ENCODE data around the gene PPM1G. TPM values are rescaled to one million over a fixed set of nuclear protein-coding genes. Genes with fewer than 3 reads are reported as not detected.

PPM1G gene
- total RNA-seq, 1 donor from 2014 or later, result 34.3 TPM

- intact Hi-C loops (cut with DNase I), result no loop called here
- no peak for ATAC-seq (ENCODE audit: poor library complexity)
- DNase-seq, result no peak
Observed at GRCh38 chr2:27421660-27422250, 12.4 kb upstream of the PPM1G start.

GRCh38 chr2:27420996-27421395, 11.6 kb upstream of the PPM1G start:
- intact Hi-C loops (cut with DNase I), result no loop called here
- ATAC-seq (ENCODE audit: poor library complexity), result no peak
- no peak for DNase-seq

- no peak for DNase-seq
- ATAC-seq (ENCODE audit: poor library complexity), result no peak
- intact Hi-C loops (cut with DNase I), result no loop called here
Observed at GRCh38 chr2:27416151-27416550, 6.8 kb upstream of the PPM1G start.

GRCh38 chr2:27412419-27413152, 3.2 kb upstream of the PPM1G start:
- intact Hi-C loops (cut with DNase I), result no loop called here
- no peak for ATAC-seq (ENCODE audit: poor library complexity)

GRCh38 chr2:27408601-27409320, 630 bp downstream of the PPM1G start:
- no peak for DNase-seq
- intact Hi-C loops (cut with DNase I), result no loop called here
- ATAC-seq (ENCODE audit: poor library complexity), result peak; percentile 41

More at GRCh38 chr2:27412419-27413152, 3.2 kb upstream of the PPM1G start:
- no peak for DNase-seq

GRCh38 chr2:27407798-27408491, 1.4 kb downstream of the PPM1G start:
- intact Hi-C loops (cut with DNase I), result no loop called here
- ATAC-seq (ENCODE audit: poor library complexity) (no peak), DNase-seq (no peak)

GRCh38 chr2:27400348-27401135, 8.8 kb downstream of the PPM1G start:
- ATAC-seq (ENCODE audit: poor library complexity) (no peak), DNase-seq (no peak)
- intact Hi-C loops (cut with DNase I), result no loop called here

- ATAC-seq (ENCODE audit: poor library complexity) (no peak), DNase-seq (no peak)
- intact Hi-C loops (cut with DNase I), result no loop called here
Observed at GRCh38 chr2:27398962-27399361, 10.4 kb downstream of the PPM1G start.

- DNase-seq, result no peak
- no peak for ATAC-seq (ENCODE audit: poor library complexity)
- intact Hi-C loops (cut with DNase I), result no loop called here
Observed at GRCh38 chr2:27393225-27393624, 16.2 kb downstream of the PPM1G start.

- ATAC-seq (ENCODE audit: poor library complexity) (no peak), DNase-seq (no peak)
- intact Hi-C loops (cut with DNase I), result no loop called here
Observed at GRCh38 chr2:27390822-27391679, 18.3 kb downstream of the PPM1G start.

GRCh38 chr2:27381577-27382181, 27.7 kb downstream of the PPM1G start:
- ATAC-seq (ENCODE audit: poor library complexity) (no peak), DNase-seq (no peak)
- intact Hi-C loops (cut with DNase I), result no loop called here

GRCh38 chr2:27380626-27381545, 28.5 kb downstream of the PPM1G start, which contains the start of gene ZNF513:
TSS of gene ZNF513 (minus strand) at chr2:27380734. CDS start at chr2:27380526, 208 bp downstream.
- intact Hi-C loops (cut with DNase I), result no loop called here
- peak; percentile 93 for ATAC-seq (ENCODE audit: poor library complexity)

GRCh38 chr2:27379836-27380625, 29.4 kb downstream of the PPM1G start:
- ATAC-seq (ENCODE audit: poor library complexity), result no peak
- DNase-seq, result peak; percentile 85
- intact Hi-C loops (cut with DNase I), result no loop called here

More at GRCh38 chr2:27380626-27381545, 28.5 kb downstream of the PPM1G start, which contains the start of gene ZNF513:
- DNase-seq, result peak; percentile 99

GRCh38 chr2:27379383-27379835, 30.0 kb downstream of the PPM1G start:
- ATAC-seq (ENCODE audit: poor library complexity) (no peak), DNase-seq (no peak)
- intact Hi-C loops (cut with DNase I), result no loop called here

- ATAC-seq (ENCODE audit: poor library complexity), result no peak
- intact Hi-C loops (cut with DNase I), result no loop called here
- no peak for DNase-seq
Observed at GRCh38 chr2:27378809-27379290, 30.5 kb downstream of the PPM1G start.
